Measurements from ENCODE around the gene CELF2.

CELF2 gene

GRCh38 chr10:11304906-11305585 is 287.4 kb downstream of the CELF2 start:
- H3K27ac ChIP-seq (ENCODE audit: low read depth, low read length): no peak overlapping the region
- H3K4me3 ChIP-seq (ENCODE audit: low read length): no peak overlapping the region
- H3K4me1 ChIP-seq (ENCODE audit: control insufficient read depth, insufficient read depth, low read length): no peaks in the 10 kb centered on the region
- no peaks in the 10 kb centered on the region for H3K27me3 ChIP-seq (ENCODE audit: control insufficient read depth, insufficient read depth, low read length)
- peaks cover 38% of the 10 kb centered on the region for H3K36me3 ChIP-seq (ENCODE audit: control insufficient read depth, insufficient read depth, low read length)
- H3K9ac ChIP-seq (ENCODE audit: low read length): no peak overlapping the region

- no peaks in the 10 kb centered on the region for H3K27me3 ChIP-seq (ENCODE audit: control insufficient read depth, insufficient read depth, low read length)
- no peak overlapping the region for H3K4me3 ChIP-seq (ENCODE audit: low read length)
- H3K4me1 ChIP-seq (ENCODE audit: control insufficient read depth, insufficient read depth, low read length): no peaks in the 10 kb centered on the region
- H3K27ac ChIP-seq (ENCODE audit: low read depth, low read length): no peak overlapping the region
- H3K36me3 ChIP-seq (ENCODE audit: control insufficient read depth, insufficient read depth, low read length): peaks cover 38% of the 10 kb centered on the region
- H3K9ac ChIP-seq (ENCODE audit: low read length): no peak overlapping the region
These were observed 288.3 kb downstream of the CELF2 start for GRCh38 chr10:11305825-11306593.

GRCh38 chr10:11307004-11307403 is 289.3 kb downstream of the CELF2 start:
- peaks cover 33% of the 10 kb centered on the region for H3K36me3 ChIP-seq (ENCODE audit: control insufficient read depth, insufficient read depth, low read length)
- H3K9ac ChIP-seq (ENCODE audit: low read length): no peak overlapping the region
- H3K4me3 ChIP-seq (ENCODE audit: low read length): no peak overlapping the region
- H3K27me3 ChIP-seq (ENCODE audit: control insufficient read depth, insufficient read depth, low read length): no peaks in the 10 kb centered on the region
- no peaks in the 10 kb centered on the region for H3K4me1 ChIP-seq (ENCODE audit: control insufficient read depth, insufficient read depth, low read length)
- no peak overlapping the region for H3K27ac ChIP-seq (ENCODE audit: low read depth, low read length)

- Histone ChIP-seq H3K9ac (ENCODE audit: low read length) (no peak overlapping the region), H3K27ac (ENCODE audit: low read depth, low read length) (no peak overlapping the region), H3K4me1 (ENCODE audit: control insufficient read depth, insufficient read depth, low read length) (no peaks in the 10 kb centered on the region), H3K4me3 (ENCODE audit: low read length) (no peak overlapping the region), H3K27me3 (ENCODE audit: control insufficient read depth, insufficient read depth, low read length) (no peaks in the 10 kb centered on the region), H3K36me3 (ENCODE audit: control insufficient read depth, insufficient read depth, low read length) (peaks cover 28% of the 10 kb centered on the region)
These were observed 290.3 kb downstream of the CELF2 start for GRCh38 chr10:11307937-11308336.

GRCh38 chr10:11311027-11311426 is 293.4 kb downstream of the CELF2 start:
- Histone ChIP-seq H3K36me3 (ENCODE audit: control insufficient read depth, insufficient read depth, low read length) (peaks cover 24% of the 10 kb centered on the region), H3K27me3 (ENCODE audit: control insufficient read depth, insufficient read depth, low read length) (no peaks in the 10 kb centered on the region), H3K9ac (ENCODE audit: low read length) (no peak overlapping the region), H3K4me3 (ENCODE audit: low read length) (no peak overlapping the region), H3K27ac (ENCODE audit: low read depth, low read length) (no peak overlapping the region), H3K4me1 (ENCODE audit: control insufficient read depth, insufficient read depth, low read length) (no peaks in the 10 kb centered on the region)

- Histone ChIP-seq H3K4me3 (ENCODE audit: low read length) (no peak overlapping the region), H3K27me3 (ENCODE audit: control insufficient read depth, insufficient read depth, low read length) (no peaks in the 10 kb centered on the region), H3K9ac (ENCODE audit: low read length) (no peak overlapping the region), H3K4me1 (ENCODE audit: control insufficient read depth, insufficient read depth, low read length) (no peaks in the 10 kb centered on the region), H3K27ac (ENCODE audit: low read depth, low read length) (no peak overlapping the region), H3K36me3 (ENCODE audit: control insufficient read depth, insufficient read depth, low read length) (peaks cover 13% of the 10 kb centered on the region)
These were observed 295.8 kb downstream of the CELF2 start for GRCh38 chr10:11313463-11313862.

GRCh38 chr10:11317936-11318670 is 300.4 kb downstream of the CELF2 start:
- no peak overlapping the region for H3K27ac ChIP-seq (ENCODE audit: low read depth, low read length)
- peaks cover 22% of the 10 kb centered on the region for H3K36me3 ChIP-seq (ENCODE audit: control insufficient read depth, insufficient read depth, low read length)
- H3K4me1 ChIP-seq (ENCODE audit: control insufficient read depth, insufficient read depth, low read length): no peaks in the 10 kb centered on the region
- H3K9ac ChIP-seq (ENCODE audit: low read length): no peak overlapping the region
- H3K27me3 ChIP-seq (ENCODE audit: control insufficient read depth, insufficient read depth, low read length): no peaks in the 10 kb centered on the region
- H3K4me3 ChIP-seq (ENCODE audit: low read length): no peak overlapping the region

GRCh38 chr10:11318826-11319598 is 301.3 kb downstream of the CELF2 start:
- Histone ChIP-seq H3K4me3 (ENCODE audit: low read length) (no peak overlapping the region), H3K27ac (ENCODE audit: low read depth, low read length) (no peak overlapping the region), H3K9ac (ENCODE audit: low read length) (no peak overlapping the region), H3K4me1 (ENCODE audit: control insufficient read depth, insufficient read depth, low read length) (no peaks in the 10 kb centered on the region), H3K36me3 (ENCODE audit: control insufficient read depth, insufficient read depth, low read length) (peaks cover 18% of the 10 kb centered on the region), H3K27me3 (ENCODE audit: control insufficient read depth, insufficient read depth, low read length) (no peaks in the 10 kb centered on the region)

- H3K36me3 ChIP-seq (ENCODE audit: control insufficient read depth, insufficient read depth, low read length): peaks cover 18% of the 10 kb centered on the region
- H3K4me3 ChIP-seq (ENCODE audit: low read length): no peak overlapping the region
- H3K9ac ChIP-seq (ENCODE audit: low read length): no peak overlapping the region
- H3K27ac ChIP-seq (ENCODE audit: low read depth, low read length): no peak overlapping the region
- H3K4me1 ChIP-seq (ENCODE audit: control insufficient read depth, insufficient read depth, low read length): no peaks in the 10 kb centered on the region
- no peaks in the 10 kb centered on the region for H3K27me3 ChIP-seq (ENCODE audit: control insufficient read depth, insufficient read depth, low read length)
These were observed 302.4 kb downstream of the CELF2 start for GRCh38 chr10:11319990-11320602.

GRCh38 chr10:11320809-11321520 is 303.3 kb downstream of the CELF2 start:
- Histone ChIP-seq H3K4me1 (ENCODE audit: control insufficient read depth, insufficient read depth, low read length) (no peaks in the 10 kb centered on the region), H3K27ac (ENCODE audit: low read depth, low read length) (no peak overlapping the region), H3K9ac (ENCODE audit: low read length) (no peak overlapping the region), H3K27me3 (ENCODE audit: control insufficient read depth, insufficient read depth, low read length) (no peaks in the 10 kb centered on the region), H3K36me3 (ENCODE audit: control insufficient read depth, insufficient read depth, low read length) (peaks cover 19% of the 10 kb centered on the region), H3K4me3 (ENCODE audit: low read length) (no peak overlapping the region)

GRCh38 chr10:11322698-11323097 is 305.0 kb downstream of the CELF2 start:
- no peak overlapping the region for H3K9ac ChIP-seq (ENCODE audit: low read length)
- peaks cover 24% of the 10 kb centered on the region for H3K36me3 ChIP-seq (ENCODE audit: control insufficient read depth, insufficient read depth, low read length)
- H3K4me1 ChIP-seq (ENCODE audit: control insufficient read depth, insufficient read depth, low read length): no peaks in the 10 kb centered on the region
- H3K27ac ChIP-seq (ENCODE audit: low read depth, low read length): no peak overlapping the region
- no peak overlapping the region for H3K4me3 ChIP-seq (ENCODE audit: low read length)
- H3K27me3 ChIP-seq (ENCODE audit: control insufficient read depth, insufficient read depth, low read length): no peaks in the 10 kb centered on the region

Data from rectal smooth muscle tissue (tissue), 1 donor.